Nephron progenitor cell (in vitro differentiated cells): Measurements from ENCODE around the gene GPR176.

ENCODE experiments used
- DNase-seq: peaks from one replicate; pipeline ENCODE4 v3.0.0; 2021
- H3K27ac Mint-ChIP-seq: 2 replicates; pipeline ENCODE4 v1.8.0; 2021; ENCODE audit warnings: mild to moderate bottlenecking, moderate library complexity, mixed read lengths
- H3K27me3 Mint-ChIP-seq: 2 replicates; pipeline ENCODE4 v1.8.0; 2021; ENCODE audit warnings: mild to moderate bottlenecking, low read depth, mixed read lengths; ENCODE audit not compliant: poor library complexity
- H3K36me3 Mint-ChIP-seq: 2 replicates; pipeline ENCODE4 v1.8.0; 2021; ENCODE audit warnings: low read depth, mixed read lengths
- H3K4me1 Mint-ChIP-seq: 2 replicates; pipeline ENCODE4 v1.8.0; 2021; ENCODE audit warnings: mixed read lengths
- H3K4me3 Mint-ChIP-seq: 2 replicates; pipeline ENCODE4 v1.8.0; 2021; ENCODE audit warnings: mild to moderate bottlenecking, moderate library complexity, mixed read lengths
- H3K9me3 Mint-ChIP-seq: 2 replicates; pipeline ENCODE4 v1.8.0; 2021; ENCODE audit warnings: mild to moderate bottlenecking, moderate library complexity, mixed read lengths
- CTCF ChIP-seq: fragments of 200-600 bp; sonication (generic); IDR thresholded peaks from 2 replicates; pipeline ENCODE4 v1.5.0; 2021; ENCODE audit warnings: antibody characterized with exemption

GPR176 gene

GRCh38 chr15:39752246-39752645 is 167.8 kb downstream of the GPR176 start:
- H3K4me1 Mint-ChIP-seq: no peaks in the 10 kb centered on the region
- no peak overlapping the region for H3K27ac Mint-ChIP-seq
- no peak for TF ChIP-seq CTCF
- no peak overlapping the region for H3K4me3 Mint-ChIP-seq
- no peaks in the 10 kb centered on the region for H3K27me3 Mint-ChIP-seq
- H3K36me3 Mint-ChIP-seq: peaks cover 5% of the 10 kb centered on the region
- no peak for DNase-seq
- H3K9me3 Mint-ChIP-seq: peaks cover 11% of the 10 kb centered on the region
